ENCODE measurements around the gene CPVL. TPM values are rescaled to one million over a fixed set of nuclear protein-coding genes. Genes with fewer than 3 reads are reported as not detected.

The CPVL gene
- total and polyA plus RNA-seq, 2 of the 4 experiments (the other 2 are of a cell fraction) = not detected

- H2BK15ac ChIP-seq (ENCODE audit: low read depth, low read length) = no peak overlapping the region
- no peak overlapping the region for H3K23ac ChIP-seq (ENCODE audit: low read depth, low read length)
- no TSS peak for BruUV-seq (replicated peaks)
- H3K9me3 ChIP-seq (ENCODE audit: control insufficient read depth, insufficient read depth, low read length) = no peaks in the 10 kb centered on the region
- H3K36me3 ChIP-seq (ENCODE audit: control insufficient read depth, insufficient read depth, low read length) = no peaks in the 10 kb centered on the region
- no peak overlapping the region for H3K4me2 ChIP-seq (ENCODE audit: low read depth, low read length)
- H2BK20ac ChIP-seq (ENCODE audit: low read depth, low read length) = no peak overlapping the region
- ATAC-seq (ENCODE audit: low read depth) (no peak), DNase-seq (no peak)
- H3K4me3 ChIP-seq (ENCODE audit: insufficient read depth, low read depth, low read length) = no peak overlapping the region
- POLR2A ChIA-PET (ENCODE audit: unreplicated experiment) = no interaction called here
- H3K4ac ChIP-seq (ENCODE audit: low read depth, low read length) = no peak overlapping the region
- H2AK9ac ChIP-seq (replicated peaks; ENCODE audit: low read depth, low read length, poor library complexity) = no peak overlapping the region
- dilution Hi-C loops (cut with HindIII; ENCODE audit: low sequenced_read_pairs, unreplicated experiment) (no loop called here), in situ Hi-C loops (cut with MboI; ENCODE audit: low sequenced_read_pairs) (no loop called here), intact Hi-C loops (cut with micrococcal nuclease) (no loop called here)
- H2AK5ac ChIP-seq (ENCODE audit: low read depth, low read length) = no peak overlapping the region
- H4K91ac ChIP-seq (ENCODE audit: insufficient read depth, low read depth, low read length) = no peak overlapping the region
- H3K4me1 ChIP-seq (ENCODE audit: control insufficient read depth, insufficient read depth, low read length) = no peaks in the 10 kb centered on the region
- no peak overlapping the region for H2BK5ac ChIP-seq (ENCODE audit: low read depth, low read length, poor library complexity, severe bottlenecking)
- TF ChIP-seq MXI1 (IDR thresholded peaks at IDR 0.05; ENCODE audit: borderline replicate concordance, low read depth, low read length) = no peak
- TF ChIP-seq CHD1 (IDR thresholded peaks at IDR 0.05; ENCODE audit: low read depth, low read length) = no peak
- no peak for TF ChIP-seq RFX5 (IDR thresholded peaks at IDR 0.05; ENCODE audit: low read depth, low read length)
- no peak for TF ChIP-seq USF2 (IDR thresholded peaks at IDR 0.05; ENCODE audit: low read depth, low read length)
- TF ChIP-seq, protein P1, sequence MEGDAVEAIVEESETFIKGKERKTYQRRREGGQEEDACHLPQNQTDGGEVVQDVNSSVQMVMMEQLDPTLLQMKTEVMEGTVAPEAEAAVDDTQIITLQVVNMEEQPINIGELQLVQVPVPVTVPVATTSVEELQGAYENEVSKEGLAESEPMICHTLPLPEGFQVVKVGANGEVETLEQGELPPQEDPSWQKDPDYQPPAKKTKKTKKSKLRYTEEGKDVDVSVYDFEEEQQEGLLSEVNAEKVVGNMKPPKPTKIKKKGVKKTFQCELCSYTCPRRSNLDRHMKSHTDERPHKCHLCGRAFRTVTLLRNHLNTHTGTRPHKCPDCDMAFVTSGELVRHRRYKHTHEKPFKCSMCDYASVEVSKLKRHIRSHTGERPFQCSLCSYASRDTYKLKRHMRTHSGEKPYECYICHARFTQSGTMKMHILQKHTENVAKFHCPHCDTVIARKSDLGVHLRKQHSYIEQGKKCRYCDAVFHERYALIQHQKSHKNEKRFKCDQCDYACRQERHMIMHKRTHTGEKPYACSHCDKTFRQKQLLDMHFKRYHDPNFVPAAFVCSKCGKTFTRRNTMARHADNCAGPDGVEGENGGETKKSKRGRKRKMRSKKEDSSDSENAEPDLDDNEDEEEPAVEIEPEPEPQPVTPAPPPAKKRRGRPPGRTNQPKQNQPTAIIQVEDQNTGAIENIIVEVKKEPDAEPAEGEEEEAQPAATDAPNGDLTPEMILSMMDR (conservative IDR thresholded peaks at IDR 0.05; ENCODE audit: low read depth, low read length) = no peak
- no peak for TF ChIP-seq RCOR1 (IDR thresholded peaks at IDR 0.05; ENCODE audit: insufficient replicate concordance, low read length)
- no peak for TF ChIP-seq MAFK (IDR thresholded peaks at IDR 0.05; ENCODE audit: low read depth, low read length)
- no peak for TF ChIP-seq SMC3 (IDR thresholded peaks at IDR 0.05; ENCODE audit: low read depth, low read length)
- H2AFZ ChIP-seq (replicated peaks; ENCODE audit: low read length, poor library complexity) = no peak overlapping the region
- no peak overlapping the region for H3K56ac ChIP-seq (ENCODE audit: extremely low read depth, insufficient read depth, low read length)
- H4K20me1 ChIP-seq (ENCODE audit: insufficient read depth, low read length) = no peaks in the 10 kb centered on the region
- no peak overlapping the region for H3K27ac ChIP-seq (ENCODE audit: insufficient read depth, low read length)
- no peak overlapping the region for H3K9ac ChIP-seq (ENCODE audit: low read depth, low read length)
- H2BK120ac ChIP-seq (ENCODE audit: low read depth, low read length) = no peak overlapping the region
- no peaks in the 10 kb centered on the region for H3K27me3 ChIP-seq (ENCODE audit: control insufficient read depth, insufficient read depth, low read length)
- CTCF ChIA-PET = interaction anchor here (0.6 to 0.7 kb wide), 2 partner anchors 29 to 93 kb away, joined by 3 read pairs; no protein-coding TSS in a partner anchor
- H3K79me1 ChIP-seq (ENCODE audit: low read depth in 1 of 2, low read length in 2 of 2) = no peaks in the 10 kb centered on the region
- H3K14ac ChIP-seq (replicated peaks; ENCODE audit: low read depth, low read length) = no peak overlapping the region
- H4K8ac ChIP-seq (ENCODE audit: low read depth in 2 of 2, low read length in 2 of 2) = no peak overlapping the region
- no peak overlapping the region for H3K18ac ChIP-seq (ENCODE audit: low read depth, low read length)
- H4K5ac ChIP-seq (ENCODE audit: low read depth, low read length) = no peak overlapping the region
- WGBS, 2 experiments (ENCODE audit: extremely low coverage in 2 of 2, insufficient read length in 1 of 2) = no CpG with 5 or more reads among the region's 6 CpGs
- H3K9me1 ChIP-seq (ENCODE audit: insufficient read depth, low read length) = no peaks in the 10 kb centered on the region
Measured at GRCh38 chr7:29019387-29019786, 127.0 kb downstream of the CPVL start.

Measured in IMR-90 (cell line).